T-helper 1 cell treated with Interleukin-12 subunit alpha and Interleukin-12 subunit beta and Interleukin-4 antibody, amounts not matched to agents 30 μg/mL and 1 μg/mL, for 36 hours (primary cell): ENCODE measurements around the gene TINAGL1.

Experiments used
- H3K27ac Mint-ChIP-seq: one replicate; pipeline ENCODE4 v1.8.0; 2021; ENCODE audit warnings: mild to moderate bottlenecking, mixed read lengths
- H3K27me3 Mint-ChIP-seq: one replicate; pipeline ENCODE4 v1.8.0; 2021; ENCODE audit warnings: low read depth, mixed read lengths
- H3K36me3 Mint-ChIP-seq: one replicate; pipeline ENCODE4 v1.8.0; 2021; ENCODE audit warnings: low read depth, mixed read lengths
- H3K4me1 Mint-ChIP-seq: one replicate; pipeline ENCODE4 v1.8.0; 2021; ENCODE audit warnings: low read depth, mixed read lengths
- H3K4me3 Mint-ChIP-seq: one replicate; pipeline ENCODE4 v1.8.0; 2021; ENCODE audit warnings: mild to moderate bottlenecking, moderate library complexity, mixed read lengths
- H3K9me3 Mint-ChIP-seq: one replicate; pipeline ENCODE4 v1.8.0; 2021; ENCODE audit warnings: mixed read lengths

Gene TINAGL1

DNA sequence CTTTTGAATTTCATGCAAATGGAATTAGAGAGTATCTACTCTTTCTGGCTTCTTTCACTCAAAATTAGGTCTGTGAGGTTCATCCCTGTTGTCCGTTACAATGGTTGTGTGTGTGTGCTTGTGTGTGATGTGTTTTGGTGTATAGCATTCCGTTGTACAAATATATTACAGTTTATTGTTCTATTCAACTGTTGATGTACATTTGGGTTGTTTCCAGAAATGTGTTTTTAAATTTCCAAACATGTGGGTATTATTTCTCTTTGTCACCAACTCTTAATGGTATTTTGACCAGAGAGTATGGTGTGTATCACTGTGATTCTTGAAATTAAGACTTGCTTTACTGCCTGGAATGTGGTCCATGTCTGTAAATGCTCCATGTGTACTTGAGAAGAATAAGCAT is 24.3 kb downstream of the TINAGL1 start:
- Mint-ChIP-seq H3K36me3 (no peaks in the 10 kb centered on the region), H3K27ac (no peak overlapping the region), H3K4me3 (no peak overlapping the region)

DNA sequence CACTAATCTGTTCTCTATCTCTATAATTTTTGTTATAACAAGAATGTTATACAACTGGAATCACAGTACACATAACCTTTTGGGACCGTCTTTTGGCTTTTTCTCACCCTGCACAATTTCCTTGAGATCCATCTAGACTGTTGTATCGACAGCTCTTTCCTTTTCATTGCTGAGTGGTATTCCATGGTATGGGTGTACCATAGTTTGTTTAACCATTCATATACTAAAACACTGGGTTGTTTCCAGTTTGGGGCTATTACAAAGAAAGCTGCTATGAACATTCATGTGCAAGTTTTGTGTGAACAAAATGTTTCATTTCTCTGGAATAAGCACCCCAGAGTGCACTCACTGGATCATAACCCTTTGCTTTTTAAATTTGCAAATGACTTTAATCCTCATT is 25.8 kb downstream of the TINAGL1 start:
- peaks cover 25% of the 10 kb centered on the region for H3K27me3 Mint-ChIP-seq
- H3K4me3 Mint-ChIP-seq, result no peak overlapping the region
- H3K36me3 Mint-ChIP-seq, result no peaks in the 10 kb centered on the region
- H3K4me1 Mint-ChIP-seq, result peaks cover 2% of the 10 kb centered on the region
- H3K27ac Mint-ChIP-seq, result no peak overlapping the region
- H3K9me3 Mint-ChIP-seq, result no peaks in the 10 kb centered on the region

More for the DNA sequence above, 24.3 kb downstream of the TINAGL1 start:
- no peaks in the 10 kb centered on the region for H3K4me1 Mint-ChIP-seq
- no peaks in the 10 kb centered on the region for H3K9me3 Mint-ChIP-seq
- H3K27me3 Mint-ChIP-seq, result peaks cover 32% of the 10 kb centered on the region

DNA sequence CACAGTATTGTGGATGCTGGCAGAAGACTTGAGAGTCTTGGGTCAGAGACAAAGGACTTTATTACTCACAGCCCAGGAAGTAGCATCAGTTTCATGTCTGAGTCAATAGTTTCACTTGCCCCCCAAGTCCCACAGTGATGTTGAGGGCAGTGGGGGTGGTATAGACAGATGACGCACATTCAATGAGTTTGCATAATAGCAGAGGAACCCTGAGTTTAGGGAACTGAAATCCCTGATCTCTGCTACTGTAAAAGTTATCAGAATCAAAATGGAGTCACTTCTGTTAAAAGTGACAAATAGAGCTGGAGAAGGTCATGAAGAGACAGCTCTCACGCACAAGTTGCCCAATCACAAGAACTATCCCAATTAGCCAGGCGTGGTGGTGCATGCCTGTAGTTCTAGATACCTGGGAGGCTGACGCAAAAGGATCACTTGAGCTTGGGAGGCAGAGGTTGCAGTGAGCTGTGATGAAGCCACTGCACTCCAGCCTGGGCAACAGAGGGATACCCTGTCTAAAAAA is 29.7 kb downstream of the TINAGL1 start:
- no peaks in the 10 kb centered on the region for H3K36me3 Mint-ChIP-seq
- H3K4me1 Mint-ChIP-seq, result peaks cover 2% of the 10 kb centered on the region
- H3K27ac Mint-ChIP-seq, result no peak overlapping the region
- peaks cover 20% of the 10 kb centered on the region for H3K27me3 Mint-ChIP-seq
- no peak overlapping the region for H3K4me3 Mint-ChIP-seq
- no peaks in the 10 kb centered on the region for H3K9me3 Mint-ChIP-seq

DNA sequence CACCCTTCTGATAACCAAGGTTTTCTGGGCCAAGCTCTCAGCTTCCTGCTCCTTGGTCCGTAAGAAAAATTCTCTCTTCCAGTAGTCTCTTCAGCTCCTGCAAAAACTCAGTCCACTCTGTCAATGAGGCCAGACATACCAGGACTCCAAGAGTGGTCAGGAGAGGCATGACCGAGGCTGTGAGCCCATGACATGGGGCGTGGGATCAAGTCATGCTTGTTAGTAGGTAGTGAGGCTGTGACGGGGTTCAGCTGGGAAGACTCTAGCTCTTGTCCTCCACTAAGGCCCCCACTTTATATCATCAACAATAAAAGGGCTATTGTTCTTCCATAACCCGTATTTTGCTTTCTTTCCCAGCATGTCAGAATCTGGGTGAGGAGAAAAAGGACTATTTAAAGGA is 31.0 kb downstream of the TINAGL1 start:
- H3K9me3 Mint-ChIP-seq, result no peaks in the 10 kb centered on the region
- no peaks in the 10 kb centered on the region for H3K36me3 Mint-ChIP-seq
- no peak overlapping the region for H3K27ac Mint-ChIP-seq
- peaks cover 20% of the 10 kb centered on the region for H3K27me3 Mint-ChIP-seq
- no peak overlapping the region for H3K4me3 Mint-ChIP-seq
- H3K4me1 Mint-ChIP-seq, result peaks cover 2% of the 10 kb centered on the region

DNA sequence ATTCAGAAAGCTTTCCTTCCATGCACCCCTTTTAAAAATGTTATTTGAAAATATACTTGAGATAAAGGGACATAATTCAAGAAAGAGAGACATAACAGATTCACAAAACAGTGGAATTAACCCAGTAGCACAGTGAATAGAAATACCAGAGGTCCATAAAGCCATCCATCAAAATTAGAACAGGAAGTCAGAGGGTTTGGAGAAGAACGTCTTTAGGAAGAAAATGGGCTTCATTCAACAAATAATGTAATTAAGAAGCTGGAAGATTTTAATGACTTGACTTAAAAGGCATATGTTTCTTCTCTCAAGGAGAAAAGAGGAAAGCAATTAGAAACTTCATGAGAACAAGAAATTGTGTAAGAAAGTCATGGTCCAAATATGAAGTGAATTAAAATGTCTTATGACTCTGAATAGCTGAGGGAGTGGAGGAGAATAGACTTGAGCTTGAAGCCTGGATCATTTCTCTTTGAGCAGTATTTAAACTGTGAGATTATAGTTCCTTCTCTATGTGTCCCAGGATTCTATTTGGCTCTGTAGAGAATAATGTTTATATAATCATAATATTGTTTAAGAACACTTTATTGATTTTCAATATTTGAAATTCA is 33.3 kb downstream of the TINAGL1 start:
- peaks cover 11% of the 10 kb centered on the region for H3K27me3 Mint-ChIP-seq

DNA sequence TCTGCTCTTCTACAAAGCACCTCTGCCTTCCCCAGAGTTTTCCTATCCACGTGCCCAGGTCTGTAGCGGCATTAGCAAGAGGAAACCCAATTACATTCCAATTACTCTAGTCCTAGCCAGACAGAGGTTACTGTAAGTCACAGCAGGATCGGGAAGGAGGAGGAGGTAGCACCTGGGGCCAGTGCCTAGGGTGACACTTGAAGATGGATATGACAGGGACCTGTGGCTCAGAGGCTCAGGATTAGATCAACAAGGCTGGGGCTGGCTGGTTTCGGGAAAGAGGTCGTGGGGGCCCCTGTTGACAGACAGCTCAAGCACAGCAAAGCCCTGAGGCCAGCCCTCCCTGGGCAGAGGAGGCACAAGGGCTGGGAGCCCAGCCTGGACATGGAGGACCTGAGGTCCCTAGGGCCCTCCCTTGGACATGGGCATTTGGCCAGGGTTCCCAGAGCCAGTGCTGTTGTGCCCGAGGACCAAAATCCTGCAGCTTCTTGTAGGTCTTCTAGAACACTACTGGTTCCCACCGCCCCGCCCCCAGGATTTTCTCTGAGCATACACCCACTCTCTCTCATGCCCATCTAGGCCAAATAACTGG is 38.2 kb downstream of the TINAGL1 start:
- Mint-ChIP-seq H3K4me3 (no peak overlapping the region), H3K27ac (no peak overlapping the region), H3K4me1 (no peaks in the 10 kb centered on the region), H3K36me3 (peaks cover 2% of the 10 kb centered on the region), H3K27me3 (peaks cover 37% of the 10 kb centered on the region), H3K9me3 (no peaks in the 10 kb centered on the region)

More for the DNA sequence above, 33.3 kb downstream of the TINAGL1 start:
- no peaks in the 10 kb centered on the region for H3K36me3 Mint-ChIP-seq
- no peaks in the 10 kb centered on the region for H3K9me3 Mint-ChIP-seq
- no peak overlapping the region for H3K27ac Mint-ChIP-seq
- H3K4me1 Mint-ChIP-seq, result peaks cover 2% of the 10 kb centered on the region
- H3K4me3 Mint-ChIP-seq, result no peak overlapping the region

DNA sequence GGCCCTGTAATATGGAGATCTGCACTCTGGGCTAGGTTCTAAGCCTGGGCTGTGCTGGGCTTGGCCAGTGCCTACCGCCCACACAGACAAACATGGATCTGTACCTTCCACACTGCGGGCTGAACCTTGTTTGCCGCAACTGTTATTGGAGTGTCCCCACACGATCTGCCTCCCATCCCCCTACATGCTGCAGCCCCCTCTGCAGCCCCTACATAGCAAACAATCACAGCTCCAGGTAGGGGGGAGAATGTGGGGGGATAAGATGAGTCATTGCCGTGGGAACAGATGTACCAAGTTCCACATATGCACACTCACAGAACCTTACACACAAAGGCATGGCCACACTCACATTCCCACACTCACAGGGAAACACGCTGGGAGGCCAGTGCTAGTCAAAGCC is 39.1 kb downstream of the TINAGL1 start:
- Mint-ChIP-seq H3K4me1 (no peaks in the 10 kb centered on the region), H3K27me3 (peaks cover 40% of the 10 kb centered on the region), H3K36me3 (peaks cover 2% of the 10 kb centered on the region), H3K27ac (no peak overlapping the region), H3K9me3 (no peaks in the 10 kb centered on the region), H3K4me3 (no peak overlapping the region)

DNA sequence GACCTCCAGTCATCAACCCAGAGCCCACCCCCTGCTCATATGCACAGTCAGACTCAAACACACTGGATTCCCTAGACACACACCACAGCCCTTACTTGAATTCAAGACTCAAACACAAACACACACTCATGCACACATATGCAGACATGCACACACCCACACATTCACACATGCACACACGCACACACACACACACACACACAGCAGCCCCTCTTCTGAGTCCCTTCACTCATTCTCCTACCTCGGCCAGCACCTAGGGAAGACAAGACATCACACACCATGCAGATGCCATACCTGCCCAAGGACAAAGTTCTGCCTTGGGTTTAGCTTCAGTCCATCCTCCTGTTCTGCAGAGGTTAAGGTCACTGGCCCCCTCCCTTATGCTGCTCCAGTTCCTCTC is 39.6 kb downstream of the TINAGL1 start:
- no peaks in the 10 kb centered on the region for H3K9me3 Mint-ChIP-seq
- H3K27me3 Mint-ChIP-seq, result peaks cover 40% of the 10 kb centered on the region
- no peaks in the 10 kb centered on the region for H3K4me1 Mint-ChIP-seq
- peaks cover 2% of the 10 kb centered on the region for H3K36me3 Mint-ChIP-seq
- H3K4me3 Mint-ChIP-seq, result no peak overlapping the region
- H3K27ac Mint-ChIP-seq, result no peak overlapping the region

DNA sequence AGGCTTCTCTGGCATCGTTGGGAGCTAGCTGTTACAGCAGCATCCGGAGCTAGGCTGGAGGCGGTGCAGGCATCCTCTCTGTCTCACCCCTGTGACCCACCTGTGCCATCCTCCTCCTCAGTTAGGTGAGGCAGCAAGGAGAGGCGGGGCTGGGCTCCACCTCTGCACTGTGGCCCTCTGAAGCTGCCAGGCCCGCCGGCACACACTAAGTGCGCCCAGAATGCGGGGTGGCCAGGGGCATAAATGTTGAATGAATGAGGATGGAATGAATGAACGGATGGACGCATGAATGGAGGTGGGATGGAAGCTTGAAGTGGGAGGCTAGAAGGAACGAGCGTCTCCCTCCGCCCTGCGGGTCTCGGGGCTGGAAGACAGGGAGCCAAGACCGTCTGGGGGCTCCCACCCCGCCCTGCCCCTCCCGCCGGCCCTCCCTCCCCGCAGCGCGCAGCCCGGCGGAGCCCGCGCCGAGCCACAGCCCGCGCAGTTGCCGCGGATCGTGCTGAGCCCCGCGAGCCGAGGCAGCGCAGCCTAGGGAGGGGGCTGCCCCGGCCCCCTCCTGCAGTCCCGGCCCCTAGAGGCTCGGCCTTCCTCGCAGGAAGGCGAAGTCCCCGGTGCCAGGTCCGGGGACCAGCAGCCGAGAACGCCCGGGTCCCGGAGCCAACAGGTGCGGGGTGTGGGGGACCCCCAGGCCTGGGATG is 41.1 kb downstream of the TINAGL1 start, which contains the start of gene HCRTR1:
HCRTR1 (plus strand) TSS at position 472 of the 698 bp plus-strand sequence. CDS start 1,504 bp downstream, outside the sequence.
- H3K9me3 Mint-ChIP-seq, result no peaks in the 10 kb centered on the region
- H3K4me3 Mint-ChIP-seq, result no peak within 1 kb of the TSS
- peaks cover 36% of the 10 kb centered on the region for H3K27me3 Mint-ChIP-seq
- peaks cover 1% of the 10 kb centered on the region for H3K4me1 Mint-ChIP-seq
- H3K27ac Mint-ChIP-seq, result no peak within 1 kb of the TSS
- peaks cover 2% of the 10 kb centered on the region for H3K36me3 Mint-ChIP-seq

DNA sequence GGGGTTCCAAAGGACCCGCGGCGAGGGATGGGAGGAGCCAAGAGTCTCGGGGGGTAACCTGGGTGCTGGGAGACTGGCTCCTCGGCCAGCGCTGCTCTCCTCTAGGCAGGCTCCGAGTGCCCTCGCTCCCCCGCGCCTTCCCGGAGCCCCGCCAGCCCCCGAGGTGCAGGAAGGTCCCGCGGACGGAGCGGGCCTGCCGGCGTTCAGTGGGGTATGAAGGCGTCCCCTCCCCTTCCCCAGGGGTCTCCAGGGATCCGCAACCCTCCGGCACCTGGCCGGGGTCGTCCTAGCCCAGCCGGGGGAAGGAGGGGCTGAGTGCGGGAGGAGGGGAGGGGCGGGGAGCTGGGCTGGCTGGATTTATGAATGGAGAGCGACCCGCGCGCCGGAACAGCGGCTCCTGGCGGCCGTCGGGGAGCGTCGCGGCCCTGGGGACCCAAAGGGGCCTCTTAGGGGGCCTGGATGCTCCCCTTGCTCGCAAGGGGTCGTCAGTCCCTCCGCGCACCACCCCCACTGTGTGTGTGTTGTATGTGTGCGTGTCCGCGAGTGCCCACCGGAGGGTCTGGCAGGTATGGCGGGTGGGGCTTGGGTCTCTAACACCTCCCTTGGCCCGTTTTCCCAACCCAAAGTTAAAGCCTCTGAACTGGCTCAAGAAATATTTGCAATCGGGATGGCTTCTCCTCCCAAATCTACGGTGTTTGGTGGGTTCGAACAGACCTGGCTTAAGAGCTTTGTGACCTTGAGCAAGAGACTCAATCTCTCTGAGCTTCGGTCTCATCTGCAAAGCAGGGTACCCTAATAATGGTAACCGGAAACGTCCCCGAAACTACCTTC is 41.8 kb downstream of the TINAGL1 start:
- Mint-ChIP-seq H3K27me3 (peaks cover 36% of the 10 kb centered on the region), H3K4me3 (no peak overlapping the region), H3K4me1 (peaks cover 1% of the 10 kb centered on the region), H3K9me3 (no peaks in the 10 kb centered on the region), H3K36me3 (peaks cover 2% of the 10 kb centered on the region), H3K27ac (no peak overlapping the region)

DNA sequence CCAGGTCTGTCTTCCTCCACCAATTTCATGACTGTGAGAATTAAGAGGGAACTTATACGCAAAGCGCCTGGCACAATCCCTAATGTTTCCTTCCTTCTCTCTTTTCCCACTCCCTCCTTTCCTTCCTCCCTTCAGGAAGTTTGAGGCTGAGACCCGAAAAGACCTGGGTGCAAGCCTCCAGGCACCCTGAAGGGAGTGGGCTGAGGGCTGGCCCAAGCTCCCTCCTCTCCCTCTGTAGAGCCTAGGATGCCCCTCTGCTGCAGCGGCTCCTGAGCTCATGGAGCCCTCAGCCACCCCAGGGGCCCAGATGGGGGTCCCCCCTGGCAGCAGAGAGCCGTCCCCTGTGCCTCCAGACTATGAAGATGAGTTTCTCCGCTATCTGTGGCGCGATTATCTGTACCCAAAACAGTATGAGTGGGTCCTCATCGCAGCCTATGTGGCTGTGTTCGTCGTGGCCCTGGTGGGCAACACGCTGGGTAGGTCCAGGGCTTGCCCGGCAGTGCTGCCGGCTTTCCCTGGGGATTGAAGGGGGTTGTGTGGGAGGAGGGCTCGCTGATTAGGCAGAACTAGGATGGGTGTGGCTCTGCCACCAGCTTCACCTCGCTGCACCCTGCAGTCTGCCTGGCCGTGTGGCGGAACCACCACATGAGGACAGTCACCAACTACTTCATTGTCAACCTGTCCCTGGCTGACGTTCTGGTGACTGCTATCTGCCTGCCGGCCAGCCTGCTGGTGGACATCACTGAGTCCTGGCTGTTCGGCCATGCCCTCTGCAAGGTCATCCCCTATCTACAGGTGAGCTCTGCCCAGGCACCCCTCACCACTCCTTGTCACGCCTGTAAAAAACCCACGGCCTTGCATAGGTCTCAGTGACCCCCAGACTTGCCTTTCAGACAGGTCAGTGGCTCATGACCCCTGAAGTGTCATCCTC is 42.9 kb downstream of the TINAGL1 start:
- H3K27ac Mint-ChIP-seq, result no peak overlapping the region
- H3K4me1 Mint-ChIP-seq, result peaks cover 6% of the 10 kb centered on the region
- H3K36me3 Mint-ChIP-seq, result peaks cover 2% of the 10 kb centered on the region
- peaks cover 36% of the 10 kb centered on the region for H3K27me3 Mint-ChIP-seq
- H3K4me3 Mint-ChIP-seq, result no peak overlapping the region
- H3K9me3 Mint-ChIP-seq, result no peaks in the 10 kb centered on the region

DNA sequence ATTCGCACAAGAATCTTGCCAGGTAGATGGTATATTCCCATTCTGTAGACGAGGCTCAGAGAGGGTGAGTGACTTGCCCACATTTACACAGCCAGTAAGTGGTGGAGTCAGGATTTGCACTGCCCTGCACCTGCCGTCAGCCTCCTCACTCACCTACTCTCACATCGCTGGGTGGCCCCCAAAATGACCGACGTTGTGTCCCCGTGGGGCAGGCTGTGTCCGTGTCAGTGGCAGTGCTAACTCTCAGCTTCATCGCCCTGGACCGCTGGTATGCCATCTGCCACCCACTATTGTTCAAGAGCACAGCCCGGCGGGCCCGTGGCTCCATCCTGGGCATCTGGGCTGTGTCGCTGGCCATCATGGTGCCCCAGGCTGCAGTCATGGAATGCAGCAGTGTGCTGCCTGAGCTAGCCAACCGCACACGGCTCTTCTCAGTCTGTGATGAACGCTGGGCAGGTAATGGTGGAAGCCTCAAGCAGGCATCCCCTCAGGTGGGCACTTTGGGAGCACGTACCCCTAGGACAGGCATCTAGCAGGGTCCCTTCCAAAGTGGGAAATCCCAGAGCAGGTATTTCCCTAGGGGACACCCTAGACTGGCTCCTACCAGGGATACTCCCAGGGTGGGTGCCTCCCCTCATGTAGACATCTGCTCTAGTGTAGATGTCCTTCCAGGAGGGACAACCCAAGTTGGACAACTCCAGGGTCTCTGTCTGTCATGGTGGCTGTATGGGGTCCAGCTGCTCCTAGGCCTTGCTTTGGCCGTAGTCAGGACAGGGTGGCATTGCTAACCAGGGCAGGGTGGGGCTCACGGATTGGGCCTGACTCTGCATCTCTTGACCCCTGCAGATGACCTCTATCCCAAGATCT is 44.5 kb downstream of the TINAGL1 start:
- H3K4me3 Mint-ChIP-seq, result no peak overlapping the region
- peaks cover 32% of the 10 kb centered on the region for H3K27me3 Mint-ChIP-seq
- H3K9me3 Mint-ChIP-seq, result no peaks in the 10 kb centered on the region
- peaks cover 8% of the 10 kb centered on the region for H3K4me1 Mint-ChIP-seq
- no peak overlapping the region for H3K27ac Mint-ChIP-seq
- H3K36me3 Mint-ChIP-seq, result peaks cover 2% of the 10 kb centered on the region

DNA sequence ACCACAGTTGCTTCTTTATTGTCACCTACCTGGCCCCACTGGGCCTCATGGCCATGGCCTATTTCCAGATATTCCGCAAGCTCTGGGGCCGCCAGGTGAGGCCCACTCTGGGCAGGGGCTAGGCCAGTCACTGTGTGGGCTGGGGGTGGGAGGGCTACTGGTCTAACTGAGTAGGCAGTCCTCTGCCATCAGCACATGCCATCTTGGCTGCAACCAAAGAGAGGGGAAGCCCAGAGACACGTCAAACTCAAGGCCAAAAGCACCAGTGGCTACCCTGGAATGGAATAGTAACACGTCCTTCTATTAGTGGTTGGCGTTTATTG is 45.1 kb downstream of the TINAGL1 start:
- Mint-ChIP-seq H3K27ac (no peak overlapping the region), H3K27me3 (peaks cover 26% of the 10 kb centered on the region), H3K36me3 (peaks cover 2% of the 10 kb centered on the region), H3K4me3 (no peak overlapping the region), H3K4me1 (peaks cover 8% of the 10 kb centered on the region), H3K9me3 (no peaks in the 10 kb centered on the region)
